GM18909 (cell line): ENCODE data around the gene SLC1A5.
A peak's percentile ranks its signal among the peaks of the same experiment; 100 is the strongest.
"Not testable (repeated sequence)": the region's sequence is repeated elsewhere in the genome, so short reads cannot be mapped to it uniquely, and the experiment has no call there.

ENCODE experiments used
- ATAC-seq: cut with Tn5 transposase; IDR thresholded peaks from one replicate; pipeline ENCODE4 v1.9.1; 2021; ENCODE audit warnings: mild to moderate bottlenecking; ENCODE audit not compliant: unreplicated experiment, poor library complexity

Gene SLC1A5

GRCh38 chr19:46773018-46773399 is 15.4 kb downstream of the SLC1A5 start:
- ATAC-seq: no peak

GRCh38 chr19:46772170-46773017 is 16.0 kb downstream of the SLC1A5 start:
- no peak for ATAC-seq

DNA sequence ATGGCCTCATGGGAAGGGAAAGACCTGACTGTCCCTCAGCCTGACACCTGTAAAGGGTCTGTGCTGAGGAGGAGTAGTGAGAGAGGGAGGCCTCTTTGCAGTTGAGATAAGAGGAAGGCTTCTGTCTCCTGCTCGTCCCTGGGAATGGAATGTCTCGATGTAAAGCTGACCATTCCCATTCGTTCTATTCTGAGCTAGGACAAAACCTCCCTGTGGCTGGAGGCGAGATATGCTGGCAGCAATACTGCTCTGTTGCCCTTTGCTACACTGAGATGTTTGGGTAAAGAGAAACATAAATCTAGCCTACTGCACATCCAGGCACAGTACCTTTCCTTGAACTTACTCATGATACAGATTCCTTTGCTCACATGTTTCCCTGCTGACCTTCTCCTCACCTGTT is 19.6 kb downstream of the SLC1A5 start:
- ATAC-seq: not testable (repeated sequence)

DNA sequence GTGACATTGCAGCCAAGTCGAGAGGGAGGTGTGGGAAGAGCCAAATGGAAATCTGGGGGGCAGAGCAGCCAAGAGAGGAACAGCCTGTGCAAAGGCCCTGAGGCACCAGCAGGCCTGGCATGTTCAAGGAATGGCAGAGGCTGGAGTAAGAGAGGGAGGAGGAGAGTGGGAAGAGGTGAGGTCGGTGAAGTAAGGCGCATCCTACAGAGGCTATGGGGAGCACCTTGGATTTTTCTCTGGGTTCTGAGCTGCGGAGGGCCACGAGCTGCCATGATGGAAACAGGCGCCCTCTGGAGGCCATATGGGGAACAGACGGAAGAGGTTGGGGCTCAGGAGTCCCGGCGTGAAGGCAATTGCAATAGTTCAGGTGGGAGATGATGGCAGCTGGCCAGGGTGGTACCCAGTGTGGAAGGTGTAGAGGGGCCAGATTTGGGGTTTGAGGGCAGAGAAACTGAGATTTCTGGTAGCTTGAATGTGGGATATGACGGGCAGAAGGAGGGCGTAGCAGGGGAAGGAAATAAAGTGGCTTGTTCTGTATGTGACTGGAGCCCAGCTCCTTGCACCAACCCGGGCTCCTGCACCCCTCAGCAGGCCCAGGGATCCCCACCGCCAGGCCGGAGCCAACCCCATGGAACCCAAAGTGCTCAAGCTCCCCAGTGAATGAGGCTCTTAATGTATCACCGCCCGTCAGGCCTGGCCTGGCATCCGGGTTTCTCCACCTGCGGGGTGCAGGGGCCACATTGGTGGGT is 21.7 kb downstream of the SLC1A5 start:
- ATAC-seq: no peak

DNA sequence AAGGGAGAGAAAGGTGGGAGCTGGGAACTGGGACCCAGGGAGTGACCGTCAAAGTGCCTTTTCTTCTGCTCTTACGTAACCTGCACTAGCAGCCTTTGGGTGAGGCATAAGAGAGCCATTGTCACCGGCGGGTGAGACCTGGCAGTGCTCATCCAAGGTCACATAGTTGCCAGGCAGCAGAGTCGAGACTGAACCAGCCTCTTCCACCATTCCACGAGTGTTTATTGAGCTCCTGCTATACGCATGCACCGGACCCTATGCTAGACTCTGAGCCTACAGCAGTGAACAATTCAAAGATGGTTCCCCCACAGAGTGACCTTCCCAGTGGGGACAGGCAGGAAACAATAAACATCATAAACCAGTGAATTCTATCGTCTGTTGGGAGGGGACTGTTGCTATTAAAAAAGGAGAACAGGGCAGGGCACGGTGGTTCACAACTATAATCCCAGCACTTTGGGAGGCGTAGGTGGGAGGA is 23.5 kb downstream of the SLC1A5 start:
- ATAC-seq: no peak

DNA sequence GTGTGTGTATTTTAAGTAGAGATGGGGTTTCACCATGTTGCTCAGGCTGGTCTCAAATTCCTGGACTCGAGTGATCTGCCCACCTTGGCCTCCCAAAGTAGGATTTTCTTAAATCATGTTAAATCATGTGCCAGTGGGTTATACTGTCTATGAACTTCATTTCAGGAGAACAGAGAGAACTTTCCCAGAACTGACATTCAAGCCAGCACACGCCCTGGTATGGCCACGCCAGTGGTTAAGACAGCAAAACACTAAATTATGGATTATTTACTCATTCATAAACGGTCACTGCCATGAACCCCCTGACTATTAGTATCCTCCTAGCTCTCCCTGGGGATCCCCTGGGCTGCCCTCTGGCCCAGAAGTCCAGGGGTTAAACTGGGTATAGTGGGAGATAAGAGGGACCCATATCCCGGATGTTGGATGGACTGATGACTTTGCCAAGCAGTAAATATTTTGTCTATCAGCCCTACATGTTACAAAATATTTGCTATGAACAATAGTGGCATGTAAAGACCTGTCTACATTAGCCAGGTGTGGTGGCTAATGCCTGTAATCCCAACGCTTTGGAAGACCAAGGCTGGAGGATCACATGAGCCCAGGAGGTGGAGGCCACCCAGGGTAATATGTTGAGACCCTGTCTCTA is 26.0 kb downstream of the SLC1A5 start:
- no peak for ATAC-seq

DNA sequence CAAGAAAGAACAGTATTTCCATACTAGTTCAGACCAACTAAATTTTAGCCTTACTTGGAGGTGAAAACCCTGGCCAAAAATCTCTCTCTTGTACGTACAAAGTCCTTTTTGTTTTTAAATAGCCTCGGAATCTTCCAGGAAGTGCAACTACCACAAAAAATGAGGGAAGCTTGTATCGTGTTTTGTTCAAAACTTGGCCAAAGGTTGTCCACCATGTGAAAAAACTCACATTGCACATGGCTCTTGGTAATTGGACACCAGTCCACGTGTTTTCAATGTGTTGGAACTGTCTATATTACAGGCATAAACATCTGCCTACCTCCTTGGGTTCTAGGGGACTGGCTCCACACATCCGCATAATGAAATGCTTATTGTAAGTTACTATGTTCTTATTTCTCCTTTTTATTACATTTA is 27.0 kb downstream of the SLC1A5 start:
- no peak for ATAC-seq

- ATAC-seq: not testable (repeated sequence)
These were observed 27.5 kb downstream of the SLC1A5 start for GRCh38 chr19:46760897-46761296.

DNA sequence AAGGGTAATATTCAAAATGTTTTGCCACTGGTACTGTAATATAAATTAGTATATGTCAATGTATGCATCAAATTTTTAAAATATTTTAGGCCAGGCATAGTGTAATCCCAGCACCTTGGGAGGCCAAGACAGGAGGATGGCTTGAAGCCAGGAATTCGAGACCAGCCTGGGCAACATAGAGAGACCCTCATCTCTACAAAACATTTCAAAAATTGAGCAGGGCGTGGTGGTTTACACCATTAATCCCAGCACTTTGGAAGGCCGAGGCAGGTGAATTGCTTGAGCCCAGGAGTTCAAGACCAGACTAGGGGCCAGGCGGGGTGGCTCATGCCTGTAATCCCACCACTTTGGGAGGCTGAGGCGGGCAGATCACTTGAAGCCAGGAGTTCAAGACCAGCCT is 28.0 kb downstream of the SLC1A5 start:
- no peak for ATAC-seq

- ATAC-seq: no peak
These were observed 28.5 kb downstream of the SLC1A5 start for GRCh38 chr19:46759817-46760333.

DNA sequence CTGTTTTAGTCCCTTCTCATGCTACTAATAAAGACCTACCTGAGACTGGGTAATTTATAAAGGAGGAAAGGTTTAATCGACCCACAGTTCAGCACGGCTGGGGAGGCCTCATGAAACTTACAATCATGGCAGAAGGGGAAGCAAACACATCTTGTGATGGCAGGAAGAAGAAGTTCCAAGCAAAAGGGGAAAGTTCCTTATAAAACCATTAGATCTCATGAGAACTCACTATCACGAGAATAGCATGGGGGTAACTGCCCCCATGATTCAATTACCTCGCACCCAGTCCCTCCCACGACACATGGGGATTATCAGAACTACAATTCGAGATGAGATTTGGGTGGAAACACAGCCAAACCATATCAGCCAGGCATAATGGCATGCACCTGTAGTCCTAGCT is 29.2 kb downstream of the SLC1A5 start:
- no peak for ATAC-seq

GRCh38 chr19:46756544-46756888 is 31.9 kb downstream of the SLC1A5 start:
- no peak for ATAC-seq

DNA sequence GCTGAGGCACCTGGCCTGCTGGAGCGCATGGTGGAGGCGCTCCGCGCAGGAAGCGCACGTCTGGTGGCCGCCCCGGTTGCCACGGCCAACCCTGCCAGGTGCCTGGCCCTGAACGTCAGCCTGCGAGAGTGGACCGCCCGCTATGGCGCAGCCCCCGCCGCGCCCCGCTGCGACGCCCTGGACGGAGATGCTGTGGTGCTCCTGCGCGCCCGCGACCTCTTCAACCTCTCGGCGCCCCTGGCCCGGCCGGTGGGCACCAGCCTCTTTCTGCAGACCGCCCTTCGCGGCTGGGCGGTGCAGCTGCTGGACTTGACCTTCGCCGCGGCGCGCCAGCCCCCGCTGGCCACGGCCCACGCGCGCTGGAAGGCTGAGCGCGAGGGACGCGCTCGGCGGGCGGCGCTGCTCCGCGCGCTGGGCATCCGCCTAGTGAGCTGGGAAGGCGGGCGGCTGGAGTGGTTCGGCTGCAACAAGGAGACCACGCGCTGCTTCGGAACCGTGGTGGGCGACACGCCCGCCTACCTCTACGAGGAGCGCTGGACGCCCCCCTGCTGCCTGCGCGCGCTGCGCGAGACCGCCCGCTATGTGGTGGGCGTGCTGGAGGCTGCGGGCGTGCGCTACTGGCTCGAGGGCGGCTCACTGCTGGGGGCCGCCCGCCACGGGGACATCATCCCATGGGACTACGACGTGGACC is 32.4 kb downstream of the SLC1A5 start:
- ATAC-seq: no peak

- no peak for ATAC-seq
These were observed 33.1 kb downstream of the SLC1A5 start for GRCh38 chr19:46755077-46755852.

- ATAC-seq: no peak
These were observed 34.8 kb downstream of the SLC1A5 start for GRCh38 chr19:46753420-46754155.

DNA sequence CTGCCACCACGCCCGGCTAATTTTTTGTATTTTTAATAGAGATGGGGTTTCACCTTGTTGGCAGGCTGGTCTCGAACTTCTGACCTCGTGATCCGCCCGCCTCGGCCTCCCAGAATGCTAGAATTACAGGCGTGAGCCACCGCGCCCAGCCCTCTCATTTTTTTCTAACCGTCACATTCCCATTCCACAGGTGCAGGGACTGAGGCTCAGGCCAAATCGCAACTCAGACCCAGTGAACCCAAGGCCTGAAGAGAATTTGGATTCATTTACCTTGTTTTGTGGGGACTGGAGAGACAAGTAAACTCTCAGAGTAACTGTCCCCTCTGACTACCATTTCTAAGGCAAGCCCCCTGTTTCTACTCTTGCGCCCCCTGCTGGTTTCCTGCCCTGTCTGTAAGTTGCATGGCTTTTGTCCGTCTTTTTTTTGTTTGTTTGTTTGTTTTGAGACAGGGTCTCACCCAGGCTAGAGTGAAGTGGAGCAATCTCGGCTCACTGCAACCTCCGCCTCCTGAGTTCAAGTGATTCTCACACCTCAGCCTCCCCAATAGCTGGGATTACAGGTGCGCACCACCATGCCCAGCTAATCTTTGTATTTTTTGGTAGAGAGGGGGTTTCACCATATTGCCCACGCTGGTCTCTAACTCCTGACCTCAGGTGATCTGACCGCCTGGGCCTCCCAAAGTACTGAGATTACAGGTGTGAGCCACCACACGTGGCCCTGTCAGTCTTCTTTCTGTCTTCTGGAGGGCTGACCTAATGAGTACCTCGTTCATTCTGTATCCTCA is 39.9 kb downstream of the SLC1A5 start:
- ATAC-seq: no peak

DNA sequence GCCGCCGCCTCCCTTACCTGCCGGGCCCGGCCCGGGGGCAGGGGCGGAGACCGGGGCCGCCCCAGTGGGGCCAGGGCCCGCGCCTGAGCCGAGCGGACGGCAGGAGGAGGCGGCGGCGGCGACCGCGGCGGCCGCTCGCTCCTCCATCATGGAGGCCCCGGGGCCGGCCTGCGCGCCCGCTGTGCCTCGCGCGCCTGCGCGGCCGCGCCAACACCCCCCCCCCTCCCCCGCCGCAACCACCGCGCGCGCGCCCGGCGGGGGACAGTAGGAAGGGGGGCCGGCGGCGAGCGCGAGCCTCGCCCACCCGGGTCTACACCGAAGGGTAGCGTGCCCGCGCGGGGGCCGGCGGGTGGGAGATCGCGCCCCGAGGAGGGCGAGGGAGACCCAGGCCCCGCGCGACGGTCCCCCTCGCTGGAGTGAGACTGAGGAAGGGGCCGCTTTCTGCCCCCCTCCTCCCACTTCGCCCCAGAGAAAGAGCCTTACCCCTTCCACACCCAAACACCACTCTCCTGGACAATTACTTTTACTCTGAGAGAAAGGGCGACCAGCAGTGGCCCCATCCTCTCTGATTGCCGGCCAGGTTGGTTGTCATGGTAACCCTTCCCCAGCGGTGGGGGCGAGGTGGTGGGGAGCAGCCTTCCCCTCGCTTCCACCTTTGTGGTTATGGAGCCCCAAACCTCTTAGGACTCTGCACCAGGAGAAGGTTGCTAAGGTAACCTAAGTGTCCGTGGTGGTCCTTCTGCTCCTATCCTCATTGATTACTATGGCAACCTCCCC is 41.9 kb downstream of the SLC1A5 start, which contains the start of gene STRN4:
Gene STRN4 (minus strand): TSS at position 170 of the 777 bp plus-strand sequence. CDS start 20 bp downstream, at position 150.
- ATAC-seq: peak; percentile 65
